ENCODE data around the gene RLBP1. TPM values are rescaled to one million over a fixed set of nuclear protein-coding genes. Genes with fewer than 3 reads are reported as not detected.
"Not testable (repeated sequence)": the region's sequence is repeated elsewhere in the genome, so short reads cannot be mapped to it uniquely, and the experiment has no call there.

Gene RLBP1
- not detected for total RNA-seq
- long read RNA-seq, result 0 reads

DNA sequence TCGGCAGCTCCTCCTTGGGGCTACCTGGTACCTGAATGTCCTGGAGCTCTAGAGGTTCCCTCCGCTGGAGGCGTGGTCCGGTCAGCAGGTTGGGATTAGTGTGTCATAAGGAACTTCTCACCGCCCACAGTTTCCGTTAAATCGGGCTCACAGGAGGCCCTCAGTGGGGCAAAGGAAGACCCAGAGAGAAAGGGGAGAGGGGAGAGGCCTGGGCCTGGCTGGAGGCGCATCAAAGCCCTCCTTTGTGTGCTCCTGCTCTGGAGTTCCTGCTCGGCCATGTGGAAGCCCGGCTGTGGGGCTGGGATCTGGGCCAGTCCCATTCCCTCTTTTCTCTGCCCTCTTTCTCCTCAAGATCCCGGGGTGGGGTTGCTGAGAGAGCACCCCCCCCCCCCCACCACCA is at the start of gene RLBP1:
Gene RLBP1, minus strand, starts transcription at position 37 of the 400 bp plus-strand sequence. CDS start 2,604 bp downstream, outside the sequence.
- intact Hi-C loops (cut with DNase I), result no loop called here
- DNase-seq, result no peak
- ATAC-seq, result no peak

DNA sequence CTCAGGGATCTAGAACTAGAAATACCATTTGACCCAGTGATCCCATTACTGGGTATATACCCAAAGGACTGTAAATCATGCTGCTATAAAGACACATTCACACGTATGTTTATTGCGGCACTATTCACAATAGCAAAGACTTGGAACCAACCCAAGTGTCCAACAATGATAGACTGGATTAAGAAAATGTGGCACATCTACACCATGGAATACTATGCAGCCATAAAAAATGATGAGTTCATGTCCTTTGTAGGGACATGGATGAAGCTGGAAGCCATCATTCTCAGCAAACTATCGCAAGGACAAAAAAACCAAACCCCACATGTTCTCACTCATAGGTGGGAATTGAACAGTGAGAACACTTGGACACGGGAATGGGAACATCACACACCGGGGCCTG is 28.8 kb upstream of the RLBP1 start:
- ATAC-seq; DNase-seq; intact Hi-C loops (cut with DNase I): not testable (repeated sequence)

DNA sequence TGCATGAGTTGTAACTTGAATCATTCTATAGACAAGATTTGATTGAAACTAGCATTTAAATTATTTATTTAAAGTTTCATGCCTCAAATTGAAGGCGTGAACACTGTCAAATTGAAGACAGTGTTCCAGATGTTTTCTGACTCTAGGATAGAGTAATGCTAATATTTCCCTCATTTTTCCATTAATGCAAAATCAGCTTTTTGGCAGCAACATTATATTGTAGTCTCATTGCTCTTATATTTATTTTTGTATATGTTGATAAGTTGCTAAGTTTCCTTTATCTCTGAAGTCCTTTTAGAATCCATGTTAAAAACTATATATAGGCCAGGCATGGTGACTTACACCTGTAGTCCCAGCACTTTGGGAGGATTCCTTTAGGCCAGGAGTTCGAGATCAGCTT is 27.2 kb upstream of the RLBP1 start:
- intact Hi-C loops (cut with DNase I), result no loop called here
- ATAC-seq, result no peak
- no peak for DNase-seq

DNA sequence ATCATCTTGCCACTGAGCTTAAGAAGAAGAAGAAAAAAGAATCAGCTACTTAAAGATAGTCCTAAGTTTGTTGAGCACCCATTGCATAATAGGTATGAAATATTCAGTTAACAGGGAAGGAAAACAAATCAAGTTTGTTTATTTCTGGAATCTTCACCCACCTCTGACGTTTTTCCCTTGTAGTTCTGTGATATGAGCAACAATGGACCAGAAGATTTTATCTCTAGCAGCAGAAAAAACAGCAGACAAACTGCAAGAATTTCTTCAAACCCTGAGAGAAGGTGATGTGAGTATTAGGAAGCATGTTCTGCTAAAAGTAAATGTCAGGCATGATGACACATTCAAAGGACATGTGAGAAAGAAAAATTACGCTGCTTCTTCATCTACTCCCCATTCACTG is 26.1 kb upstream of the RLBP1 start:
- ATAC-seq (no peak), DNase-seq (no peak)
- intact Hi-C loops (cut with DNase I), result no loop called here

DNA sequence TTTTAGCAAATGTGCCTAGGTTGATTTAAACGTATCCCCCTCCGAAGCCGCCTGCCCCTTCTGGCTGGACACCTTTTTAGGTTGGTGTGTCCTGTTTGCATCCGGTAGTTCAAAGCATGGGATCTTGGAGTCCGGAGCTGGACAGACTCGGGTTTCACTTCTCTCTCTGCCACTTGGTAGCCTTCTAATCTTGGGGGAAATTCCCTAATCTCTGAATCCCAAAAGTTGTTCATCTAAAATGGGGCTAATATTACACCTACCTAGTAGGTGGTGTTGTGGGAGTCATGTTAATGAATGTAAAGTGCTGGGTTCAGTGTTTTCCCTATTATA is 23.2 kb upstream of the RLBP1 start:
- no peak for ATAC-seq
- DNase-seq, result no peak
- intact Hi-C loops (cut with DNase I), result no loop called here

DNA sequence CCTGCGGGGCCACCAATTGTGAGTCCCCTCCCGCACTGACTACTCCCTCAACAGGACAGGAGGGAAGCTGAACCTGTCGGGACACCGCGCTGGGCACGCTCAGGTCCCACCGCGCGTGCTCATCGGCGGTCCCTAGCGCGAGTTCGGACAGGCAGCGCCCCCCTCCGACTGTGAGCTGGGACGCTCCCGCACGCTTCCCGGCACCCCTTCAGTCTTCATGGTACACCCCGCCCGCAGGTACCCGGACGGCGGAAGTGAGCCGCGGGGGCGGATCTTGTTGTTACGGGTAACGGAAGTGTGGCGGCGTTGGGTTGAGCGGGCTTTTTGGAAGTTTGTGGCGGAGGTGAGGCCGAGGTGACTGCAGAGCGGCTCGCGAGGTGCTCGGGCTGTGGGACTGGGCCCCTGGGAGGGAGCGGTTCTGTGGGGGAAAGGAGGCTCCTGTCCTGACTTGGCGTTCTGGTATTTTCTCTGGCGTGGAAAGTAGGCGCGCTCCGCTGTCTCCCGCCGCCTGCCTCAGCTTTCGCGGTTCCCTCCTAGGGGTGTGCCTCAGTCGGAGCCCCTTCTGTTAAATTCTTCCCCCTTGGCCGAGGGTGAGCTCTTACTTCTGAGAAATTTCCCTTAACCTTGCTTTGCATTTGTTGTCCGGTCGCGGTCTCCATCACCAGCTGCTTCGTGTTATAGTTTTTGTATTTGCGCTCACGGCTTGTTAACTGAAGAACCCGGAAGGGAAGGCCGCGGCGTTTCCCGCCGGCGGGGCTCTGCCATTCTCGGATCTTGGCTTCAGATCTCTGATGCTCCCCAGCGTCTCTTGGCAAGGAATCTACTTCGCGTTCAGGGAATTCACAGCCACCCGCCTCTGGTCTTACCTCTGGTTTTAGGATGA is 22.6 kb upstream of the RLBP1 start, which contains the start of gene FANCI:
Gene FANCI, plus strand, starts transcription at position 289 of the 883 bp plus-strand sequence. CDS start 3,669 bp downstream, outside the sequence.
- DNase-seq, result peak; percentile 97
- ATAC-seq, result peak; percentile 100
- intact Hi-C loops (cut with DNase I), result no loop called here

DNA sequence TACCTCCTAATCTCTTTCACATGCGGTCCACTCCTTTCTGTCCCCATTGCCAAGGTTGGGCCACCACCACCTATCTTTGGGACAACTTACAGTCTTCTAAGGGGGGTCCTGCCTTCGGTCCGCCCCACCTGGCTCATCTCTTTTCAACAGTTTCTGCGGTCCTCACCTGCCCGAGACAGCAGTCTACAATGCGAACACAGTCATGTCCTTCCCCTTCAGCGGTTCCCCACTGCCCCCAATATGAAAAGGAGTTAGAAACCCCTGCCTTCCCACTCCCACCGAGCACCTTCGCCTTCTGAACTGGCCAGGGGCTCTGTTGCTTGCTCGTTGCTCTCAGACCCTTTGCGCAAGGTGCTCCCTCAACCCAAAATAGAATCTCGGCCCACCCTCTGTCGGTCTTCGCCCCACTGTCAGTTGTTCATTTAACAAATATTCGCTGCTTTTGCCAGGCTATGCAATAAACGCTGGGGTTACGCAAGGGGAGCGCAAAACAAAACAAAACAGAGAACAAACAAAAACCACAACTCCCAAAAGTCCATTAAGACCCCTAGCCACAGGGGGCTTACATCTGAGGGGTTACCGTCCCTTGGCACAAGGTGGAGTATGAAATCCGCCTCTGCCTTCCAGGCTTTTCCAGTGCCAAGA is 21.8 kb upstream of the RLBP1 start:
- intact Hi-C loops (cut with DNase I), result no loop called here
- DNase-seq (no peak), ATAC-seq (peak; percentile 34 to 50)

DNA sequence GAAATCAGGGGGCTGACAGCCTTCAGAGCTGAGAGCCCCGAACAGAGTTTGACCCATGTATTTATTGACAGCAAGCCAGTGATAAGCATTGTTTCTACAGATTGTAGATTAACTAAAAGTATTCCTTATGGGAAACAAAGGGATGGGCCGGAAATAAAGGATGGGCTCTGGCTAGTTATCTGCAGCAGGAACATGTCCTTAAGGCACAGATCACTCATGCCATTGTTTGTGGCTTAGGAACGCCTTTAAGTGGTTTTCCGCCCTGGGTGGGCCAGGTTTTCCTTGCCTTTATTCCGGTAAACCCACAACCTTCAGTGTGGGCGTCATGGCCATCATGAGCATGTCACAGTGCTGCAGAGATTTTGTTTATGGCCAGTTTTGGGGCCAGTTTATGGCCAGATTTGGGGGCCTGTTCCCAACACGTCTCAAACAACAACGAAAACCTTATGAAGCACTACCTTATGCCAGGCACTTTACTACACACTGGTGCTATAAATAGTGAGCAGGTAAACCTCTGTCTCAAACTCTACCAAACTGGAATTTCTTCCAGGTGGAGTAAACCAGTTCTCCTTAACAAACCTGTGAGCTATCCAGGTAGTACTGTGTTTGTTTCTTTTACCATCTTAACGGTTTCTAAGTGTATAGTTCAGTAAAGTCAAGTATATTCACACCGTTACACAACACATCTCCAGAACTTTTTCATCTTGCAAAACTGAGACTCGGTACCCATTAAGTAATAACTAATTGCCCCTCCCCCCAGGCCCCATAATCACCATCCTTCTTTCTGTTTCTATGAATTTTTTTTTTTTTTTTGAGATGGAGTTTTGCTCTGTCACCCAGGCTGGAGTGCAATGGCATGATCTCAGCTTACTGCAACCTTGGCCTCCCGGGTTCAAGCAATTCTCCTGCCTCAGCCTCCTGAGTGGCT is 18.8 kb upstream of the RLBP1 start:
- DNase-seq; ATAC-seq; intact Hi-C loops (cut with DNase I): not testable (repeated sequence)

DNA sequence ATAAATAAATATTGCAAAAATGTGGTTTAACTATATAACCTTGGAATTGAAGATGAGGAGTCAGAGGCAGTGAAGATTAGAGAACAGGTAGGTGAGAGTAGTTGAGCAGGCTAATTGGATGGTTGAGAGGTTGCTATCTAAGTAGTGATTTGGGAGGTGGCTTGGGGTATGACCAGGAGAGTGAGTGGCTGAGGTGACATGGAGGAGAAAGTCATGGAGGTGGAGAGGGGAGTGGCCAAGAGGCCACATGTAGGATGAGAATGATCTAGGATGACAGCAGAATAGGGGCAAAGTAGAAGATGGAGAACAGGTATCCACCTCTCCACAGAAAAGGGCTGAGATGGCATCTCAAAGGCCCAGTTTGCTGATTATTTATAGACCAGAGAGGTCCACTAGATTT is 10.5 kb upstream of the RLBP1 start:
- no peak for ATAC-seq
- no peak for DNase-seq
- intact Hi-C loops (cut with DNase I), result no loop called here

DNA sequence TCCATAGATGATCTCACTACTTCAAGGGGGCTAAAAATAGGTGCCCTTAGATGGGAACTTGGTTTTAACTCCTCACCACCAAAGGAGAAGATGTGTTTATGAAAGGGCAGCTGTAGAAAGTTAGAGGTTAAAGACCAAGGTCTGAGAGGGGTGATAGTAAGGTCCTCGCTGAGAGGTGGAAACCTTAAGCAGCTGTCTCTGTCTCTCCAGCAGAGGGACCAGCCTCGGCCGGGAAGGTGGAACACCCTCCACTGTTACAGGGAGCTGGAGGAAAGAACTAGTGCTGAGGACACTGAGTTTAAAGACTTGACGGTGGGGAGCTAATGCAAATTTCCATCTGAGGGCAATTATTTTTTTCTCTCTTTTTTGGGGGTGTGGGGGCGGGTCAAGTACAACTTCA is 8.9 kb upstream of the RLBP1 start:
- intact Hi-C loops (cut with DNase I), result no loop called here
- DNase-seq, result no peak
- no peak for ATAC-seq

DNA sequence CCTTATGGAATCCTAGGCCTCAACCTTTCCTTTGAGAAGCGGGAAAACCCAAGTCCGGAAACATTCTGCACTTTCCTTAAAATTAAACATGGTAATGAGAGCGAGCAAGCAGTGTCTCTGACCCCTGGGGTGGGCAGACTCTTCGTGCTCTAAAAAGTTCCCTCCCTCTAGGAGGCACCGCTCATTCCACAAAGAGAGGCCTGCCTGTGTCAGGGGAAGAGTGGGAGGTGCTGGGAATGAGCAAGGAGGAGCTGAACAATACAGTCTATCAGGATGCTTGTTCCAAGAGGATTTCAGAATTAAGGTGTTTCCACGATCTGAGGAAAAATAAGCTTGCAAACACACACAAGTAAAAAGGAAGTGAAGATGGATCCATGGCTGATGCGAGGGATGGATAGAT is 6.0 kb upstream of the RLBP1 start:
- DNase-seq, result no peak
- ATAC-seq, result no peak
- intact Hi-C loops (cut with DNase I), result no loop called here

DNA sequence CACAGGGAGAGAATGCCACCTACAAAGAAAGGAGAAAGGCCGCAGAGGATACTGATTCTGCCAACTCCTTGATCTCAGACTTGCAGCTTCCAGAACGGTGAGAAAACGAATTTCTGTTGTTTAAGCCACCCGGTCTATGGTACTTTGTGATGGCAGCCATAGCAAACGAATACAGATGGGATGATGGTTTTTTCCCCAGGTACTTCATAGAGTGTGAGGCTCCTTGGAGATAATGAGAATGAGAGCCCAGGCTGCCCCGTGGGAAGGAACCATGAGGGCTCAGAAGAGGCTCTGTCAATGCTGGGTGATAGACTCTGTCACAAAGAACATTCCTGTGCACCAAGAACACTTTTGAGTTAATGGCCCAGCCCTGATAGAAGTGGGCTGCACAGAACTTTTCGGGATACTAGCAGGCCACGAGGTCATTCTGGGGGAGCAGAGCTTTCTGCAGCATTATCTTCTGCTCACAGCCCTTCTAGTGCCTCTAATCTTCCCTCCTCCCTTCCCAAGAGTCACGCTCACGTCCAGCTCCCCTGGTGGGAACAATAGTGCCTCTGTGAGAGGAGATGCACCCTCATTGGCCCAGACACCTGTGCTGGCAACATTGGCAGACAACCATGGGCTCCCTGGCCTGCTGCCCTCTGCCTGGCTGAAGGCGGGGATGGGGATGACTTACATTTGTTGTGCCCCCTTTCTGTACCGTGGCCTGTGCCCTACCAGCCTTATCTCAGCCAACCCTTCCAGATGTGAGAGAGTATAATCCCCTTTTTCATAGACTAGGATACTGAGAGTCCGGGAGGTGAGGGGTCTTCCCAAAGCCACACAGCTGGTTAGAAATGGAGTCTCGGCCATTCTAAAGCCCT is 5.2 kb upstream of the RLBP1 start:
- intact Hi-C loops (cut with DNase I), result no loop called here
- DNase-seq, result no peak
- no peak for ATAC-seq

DNA sequence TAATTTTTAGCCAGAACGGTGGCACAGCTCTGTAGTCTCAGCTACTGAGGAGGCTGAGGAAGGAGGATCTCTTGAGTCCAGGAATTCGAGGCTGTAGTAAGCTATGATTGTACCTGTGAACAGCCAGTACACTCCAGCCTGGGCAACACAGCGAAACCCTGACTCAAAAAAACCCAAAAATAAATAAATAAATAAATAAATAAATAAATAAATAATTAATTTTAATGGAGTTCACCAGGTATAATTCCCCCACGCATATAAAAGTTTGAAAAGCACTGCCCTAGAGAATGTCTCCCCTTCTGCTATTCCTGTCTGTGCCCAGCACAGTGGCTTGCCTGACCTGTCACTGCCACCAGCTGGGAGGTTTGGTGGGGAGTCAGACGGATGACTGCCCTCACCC is 4.2 kb upstream of the RLBP1 start:
- ATAC-seq, result no peak

DNA sequence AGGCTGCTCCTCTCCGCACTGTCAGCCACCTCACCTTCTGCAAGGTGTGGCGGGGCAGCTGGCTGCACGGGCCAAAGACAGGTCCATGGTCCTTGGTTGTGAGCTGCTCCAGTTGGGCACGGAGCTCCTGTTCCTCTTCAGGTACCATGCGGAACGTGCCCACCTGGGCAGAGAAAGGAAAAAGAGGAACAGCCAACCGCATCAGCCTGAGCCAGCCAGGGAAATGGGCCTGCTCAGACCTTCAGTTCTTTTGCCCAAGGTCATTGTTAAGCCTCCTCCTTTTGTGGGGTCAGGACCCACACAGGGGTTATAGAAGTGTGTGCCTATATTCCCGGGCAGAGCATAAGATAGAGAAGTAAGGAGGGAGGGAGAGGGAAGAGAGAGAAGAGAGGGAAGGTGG is 2.8 kb downstream of the RLBP1 start:
- intact Hi-C loops (cut with DNase I), result no loop called here
- DNase-seq (no peak), ATAC-seq (no peak)

More for the DNA sequence above, 4.2 kb upstream of the RLBP1 start:
- intact Hi-C loops (cut with DNase I), result no loop called here
- no peak for DNase-seq

DNA sequence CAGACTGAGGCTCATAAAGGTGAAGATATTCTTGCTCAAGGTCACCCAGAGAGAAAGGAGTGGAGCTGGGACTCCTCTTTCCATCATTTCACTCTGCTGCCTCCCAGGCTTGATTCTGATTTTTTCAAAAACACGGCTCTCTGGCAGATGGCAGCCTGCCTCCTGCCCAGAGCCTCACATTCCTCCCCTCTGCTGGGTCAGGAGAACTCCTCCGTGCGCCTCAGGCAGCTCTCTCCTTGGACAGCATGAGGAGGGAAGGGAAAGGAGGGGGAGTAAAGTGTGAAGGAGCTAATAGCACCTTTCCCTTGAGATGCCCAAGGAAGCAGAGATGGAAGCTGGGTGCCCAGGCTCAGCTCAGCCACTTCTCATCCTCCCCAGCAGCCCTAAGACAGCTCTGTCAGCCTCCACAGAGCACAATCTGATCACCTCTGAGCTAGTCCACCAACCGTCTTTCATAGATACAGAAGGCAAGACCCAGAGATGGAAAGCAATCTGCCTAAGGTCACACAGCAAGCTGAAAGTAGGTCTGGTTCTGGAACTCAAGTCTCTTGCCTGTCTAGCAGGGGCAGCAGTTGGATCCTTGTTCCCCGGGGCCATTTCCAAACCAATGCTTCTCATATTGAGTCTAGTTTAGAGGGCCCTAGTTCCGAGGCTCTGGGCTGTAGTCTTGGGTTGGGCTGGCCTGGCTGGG is 3.5 kb downstream of the RLBP1 start:
- DNase-seq (no peak), ATAC-seq (no peak)
- intact Hi-C loops (cut with DNase I), result no loop called here

DNA sequence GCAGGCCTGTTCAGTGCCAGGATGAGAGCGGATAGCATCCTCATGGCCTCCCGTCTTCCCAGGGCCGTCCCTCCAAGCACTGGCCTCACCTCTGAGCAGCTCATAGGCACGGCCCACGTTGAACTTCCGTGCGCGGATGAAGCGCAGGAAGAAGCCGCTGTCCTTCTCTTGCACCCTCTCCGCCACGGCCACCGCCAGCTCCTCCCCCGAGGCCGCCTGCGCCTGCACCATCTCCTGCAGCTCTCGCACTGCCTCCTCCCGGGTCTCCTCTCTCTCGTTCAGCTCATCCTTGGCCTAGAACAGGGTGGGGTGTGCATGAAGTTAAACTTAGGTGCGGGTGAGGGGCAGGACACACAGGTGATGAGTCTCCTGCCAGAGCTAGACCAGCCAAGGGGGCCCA is 4.3 kb downstream of the RLBP1 start:
- DNase-seq (no peak), ATAC-seq (no peak)
- intact Hi-C loops (cut with DNase I), result no loop called here

DNA sequence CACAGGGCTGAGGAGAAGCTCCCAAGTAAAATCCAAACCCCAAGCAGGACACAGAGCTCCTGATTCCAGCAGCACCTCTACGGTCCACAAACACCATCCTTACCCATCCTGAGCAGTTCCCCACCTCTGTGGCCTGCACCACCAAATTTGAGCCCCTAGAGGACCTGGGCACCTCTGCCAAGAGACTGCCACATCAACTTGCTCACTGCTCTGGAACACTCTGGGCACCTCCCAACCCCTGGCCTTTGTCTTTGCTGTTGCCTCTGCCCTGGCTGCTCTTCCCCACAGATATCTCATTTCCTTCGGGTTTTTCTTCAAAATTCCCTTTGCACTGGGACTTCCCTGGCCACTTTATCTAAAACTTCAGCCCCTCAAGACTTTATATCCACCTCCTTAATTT is 5.8 kb downstream of the RLBP1 start:
- intact Hi-C loops (cut with DNase I), result no loop called here

DNA sequence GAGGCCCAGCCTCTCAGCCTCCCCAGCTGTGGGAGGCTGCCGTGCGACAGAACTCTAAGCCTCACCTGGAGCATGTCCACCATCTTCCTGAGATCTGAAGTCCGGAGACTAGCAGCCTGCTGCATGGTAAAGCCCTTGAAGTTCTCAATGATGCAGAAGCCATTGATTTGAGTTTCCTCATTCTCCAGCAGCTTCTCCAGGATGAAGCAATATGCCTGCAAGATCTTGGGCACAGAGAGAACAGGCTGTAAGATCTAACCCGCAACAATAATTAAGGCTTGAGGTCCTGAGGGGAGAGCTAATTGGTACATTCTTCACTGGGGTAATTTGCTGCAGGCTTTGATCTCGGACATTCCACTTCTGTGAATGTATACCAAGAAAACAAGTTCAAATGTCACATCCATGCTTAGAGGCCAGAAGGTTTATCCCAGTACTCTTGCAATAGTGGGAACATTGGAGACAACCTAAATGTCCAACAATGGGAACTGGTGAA is 9.7 kb downstream of the RLBP1 start:
- ATAC-seq (no peak), DNase-seq (no peak)
- intact Hi-C loops (cut with DNase I), result no loop called here

More for the DNA sequence above, 5.8 kb downstream of the RLBP1 start:
- ATAC-seq, result no peak
- DNase-seq, result no peak

Data from left cardiac atrium (tissue), 4 donors.